HG03354 (cell line): Measurements from ENCODE around the gene TSPAN3.

Source experiments
- ATAC-seq: cut with Tn5 transposase; IDR thresholded peaks from one replicate; pipeline ENCODE4 v1.9.1; 2021; ENCODE audit warnings: mild to moderate bottlenecking; ENCODE audit not compliant: unreplicated experiment, poor library complexity, severe bottlenecking

TSPAN3 gene

GRCh38 chr15:77059786-77060361 lies 11.0 kb downstream of the TSPAN3 start:
- peak; percentile 72 for ATAC-seq

- no peak for ATAC-seq
Observed at GRCh38 chr15:77058468-77058867, 12.4 kb downstream of the TSPAN3 start.

GRCh38 chr15:77057685-77058084 lies 13.2 kb downstream of the TSPAN3 start:
- ATAC-seq: no peak

- ATAC-seq: no peak
Observed at GRCh38 chr15:77057072-77057471, 13.8 kb downstream of the TSPAN3 start.

- ATAC-seq: no peak
Observed at GRCh38 chr15:77053709-77054108, 17.2 kb downstream of the TSPAN3 start.

- no peak for ATAC-seq
Observed at GRCh38 chr15:77052556-77052955, 18.4 kb downstream of the TSPAN3 start.

- no peak for ATAC-seq
Observed at GRCh38 chr15:77048135-77048876, 22.6 kb downstream of the TSPAN3 start.

GRCh38 chr15:77046704-77047412 lies 24.1 kb downstream of the TSPAN3 start:
- no peak for ATAC-seq

GRCh38 chr15:77045985-77046384 lies 24.9 kb downstream of the TSPAN3 start:
- no peak for ATAC-seq

- ATAC-seq: no peak
Observed at GRCh38 chr15:77044228-77045042, 26.5 kb downstream of the TSPAN3 start.

GRCh38 chr15:77042955-77043920 lies 27.7 kb downstream of the TSPAN3 start:
- no peak for ATAC-seq

GRCh38 chr15:77042245-77042919 lies 28.5 kb downstream of the TSPAN3 start:
- no peak for ATAC-seq

- no peak for ATAC-seq
Observed at GRCh38 chr15:77040673-77041072, 30.2 kb downstream of the TSPAN3 start.

GRCh38 chr15:77039848-77040247 lies 31.1 kb downstream of the TSPAN3 start:
- no peak for ATAC-seq

GRCh38 chr15:77039217-77039533 lies 31.7 kb downstream of the TSPAN3 start:
- ATAC-seq: no peak

GRCh38 chr15:77038312-77039216 lies 32.3 kb downstream of the TSPAN3 start:
- no peak for ATAC-seq

- no peak for ATAC-seq
Observed at GRCh38 chr15:77037388-77038209, 33.3 kb downstream of the TSPAN3 start.
